HG02759 (cell line): Measurements from ENCODE around the gene TMEM51.

Experiments
- ATAC-seq: cut with Tn5 transposase; IDR thresholded peaks from one replicate; pipeline ENCODE4 v1.9.1; 2021; ENCODE audit warnings: mild to moderate bottlenecking, moderate library complexity; ENCODE audit not compliant: unreplicated experiment

Gene TMEM51

GRCh38 chr1:15152318-15153183, 996 bp upstream of the TMEM51 start:
- ATAC-seq: no peak

GRCh38 chr1:15153842-15154479, 414 bp downstream of the TMEM51 start:
- no peak for ATAC-seq

GRCh38 chr1:15154480-15155036, 1.0 kb downstream of the TMEM51 start:
- ATAC-seq: no peak

GRCh38 chr1:15155191-15155590, 1.6 kb downstream of the TMEM51 start:
- no peak for ATAC-seq

GRCh38 chr1:15155888-15156741, 2.6 kb downstream of the TMEM51 start:
- ATAC-seq: no peak

GRCh38 chr1:15156807-15157380, 3.3 kb downstream of the TMEM51 start:
- no peak for ATAC-seq

GRCh38 chr1:15157524-15158399, 4.2 kb downstream of the TMEM51 start:
- no peak for ATAC-seq

GRCh38 chr1:15158506-15159165, 5.1 kb downstream of the TMEM51 start:
- ATAC-seq: no peak

- ATAC-seq: no peak
These were observed 5.6 kb downstream of the TMEM51 start for GRCh38 chr1:15159166-15159555.

GRCh38 chr1:15160626-15161025, 7.1 kb downstream of the TMEM51 start:
- no peak for ATAC-seq

- no peak for ATAC-seq
These were observed 13.8 kb downstream of the TMEM51 start for GRCh38 chr1:15167386-15167785.

- no peak for ATAC-seq
These were observed 14.9 kb downstream of the TMEM51 start for GRCh38 chr1:15168479-15168878.

- ATAC-seq: no peak
These were observed 16.5 kb downstream of the TMEM51 start for GRCh38 chr1:15170071-15170470.

GRCh38 chr1:15171271-15171908, 17.8 kb downstream of the TMEM51 start:
- no peak for ATAC-seq

- no peak for ATAC-seq
These were observed 19.1 kb downstream of the TMEM51 start for GRCh38 chr1:15172405-15173259.

GRCh38 chr1:15173863-15174614, 20.5 kb downstream of the TMEM51 start:
- no peak for ATAC-seq

- no peak for ATAC-seq
These were observed 21.1 kb downstream of the TMEM51 start for GRCh38 chr1:15174615-15174983.
